WTC11 (cell line): ENCODE measurements around the gene CBFA2T2. TPM values are rescaled to one million over a fixed set of nuclear protein-coding genes. Genes with fewer than 3 reads are reported as not detected.

ENCODE experiments used
- ATF3 ChIP-seq: sonication (generic); formaldehyde crosslinking; conservative IDR thresholded peaks from 2 replicates; pipeline ENCODE4 v1.8.1; 2022; ENCODE audit warnings: mild to moderate bottlenecking, missing genetic modification reagents
- CREB1 ChIP-seq: sonication (generic); formaldehyde crosslinking; IDR thresholded peaks from 2 replicates; pipeline ENCODE4 v1.8.0; 2023; ENCODE audit warnings: mild to moderate bottlenecking, missing genetic modification reagents
- E2F1 ChIP-seq: sonication (generic); formaldehyde crosslinking; IDR thresholded peaks from 2 replicates; pipeline ENCODE4 v1.8.0; 2022; ENCODE audit warnings: mild to moderate bottlenecking, missing genetic modification reagents
- FOXK1 ChIP-seq: sonication (generic); formaldehyde crosslinking; IDR thresholded peaks from 2 replicates; pipeline ENCODE4 v1.8.0; 2022; ENCODE audit warnings: mild to moderate bottlenecking, moderate library complexity, missing genetic modification reagents
- GRHL2 ChIP-seq: fragments of 250-450 bp; sonication (Bioruptor Pico); IDR thresholded peaks from 2 replicates; pipeline ENCODE4 v1.8.0; 2022; ENCODE audit warnings: mild to moderate bottlenecking, moderate library complexity; ENCODE audit not compliant: insufficient replicate concordance, severe bottlenecking
- NFATC4 ChIP-seq: fragments of 250-450 bp; sonication (Bioruptor Pico); IDR thresholded peaks from 2 replicates; pipeline ENCODE4 v1.9.0; 2021; ENCODE audit warnings: mild to moderate bottlenecking
- NR2C2 ChIP-seq: sonication (generic); formaldehyde crosslinking; IDR thresholded peaks from 2 replicates; pipeline ENCODE4 v1.8.0; 2022; ENCODE audit warnings: mild to moderate bottlenecking, missing genetic modification reagents
- STAT6 ChIP-seq: sonication (generic); formaldehyde crosslinking; conservative IDR thresholded peaks from 2 replicates; pipeline ENCODE4 v1.8.1; 2023; ENCODE audit warnings: mild to moderate bottlenecking, low read depth, missing genetic modification reagents, moderate library complexity
- TEAD1 ChIP-seq: sonication (generic); formaldehyde crosslinking; IDR thresholded peaks from 2 replicates; pipeline ENCODE4 v1.8.0; 2022; ENCODE audit warnings: mild to moderate bottlenecking, missing genetic modification reagents
- TEAD4 ChIP-seq: sonication (generic); formaldehyde crosslinking; IDR thresholded peaks from 2 replicates; pipeline ENCODE4 v1.8.0; 2022; ENCODE audit warnings: mild to moderate bottlenecking, missing genetic modification reagents
- ZBTB21 ChIP-seq: sonication (generic); formaldehyde crosslinking; IDR thresholded peaks from 2 replicates; pipeline ENCODE4 v1.8.1; 2023; ENCODE audit warnings: mild to moderate bottlenecking, missing genetic modification reagents, borderline replicate concordance
- ZNF423 ChIP-seq: fragments of 250-450 bp; sonication (Bioruptor Pico); IDR thresholded peaks from 2 replicates; pipeline ENCODE4 v2.1.2; 2022; ENCODE audit warnings: mild to moderate bottlenecking, moderate library complexity
- ZNF671 ChIP-seq: fragments of 250-450 bp; sonication (Bioruptor Pico); IDR thresholded peaks from 2 replicates; pipeline ENCODE4 v1.8.0; 2021; ENCODE audit warnings: mild to moderate bottlenecking
- total RNA-seq: library from RNA; stranded (reverse); gene quantifications from 3 replicates; pipeline ENCODE4 v1.2.3, GENCODE V29; 2021
- TF ChIP-seq, protein P1 (sequence below): sonication (generic); formaldehyde crosslinking; IDR thresholded peaks from 2 replicates; pipeline ENCODE4 v1.8.1; 2023; ENCODE audit warnings: mild to moderate bottlenecking, missing genetic modification reagents, borderline replicate concordance
- TF ChIP-seq, protein P2 (sequence below): fragments of 250-450 bp; sonication (Bioruptor Pico); IDR thresholded peaks from 2 replicates; pipeline ENCODE4 v2.1.2; 2022; ENCODE audit warnings: mild to moderate bottlenecking, moderate library complexity
- TF ChIP-seq, protein P3 (sequence below): sonication (generic); formaldehyde crosslinking; IDR thresholded peaks from 2 replicates; pipeline ENCODE4 v1.8.0; 2023; ENCODE audit warnings: missing genetic modification reagents, mild to moderate bottlenecking, borderline replicate concordance

CBFA2T2 gene
- total RNA-seq, 1 experiment from 2014 or later: 22.1 TPM

DNA sequence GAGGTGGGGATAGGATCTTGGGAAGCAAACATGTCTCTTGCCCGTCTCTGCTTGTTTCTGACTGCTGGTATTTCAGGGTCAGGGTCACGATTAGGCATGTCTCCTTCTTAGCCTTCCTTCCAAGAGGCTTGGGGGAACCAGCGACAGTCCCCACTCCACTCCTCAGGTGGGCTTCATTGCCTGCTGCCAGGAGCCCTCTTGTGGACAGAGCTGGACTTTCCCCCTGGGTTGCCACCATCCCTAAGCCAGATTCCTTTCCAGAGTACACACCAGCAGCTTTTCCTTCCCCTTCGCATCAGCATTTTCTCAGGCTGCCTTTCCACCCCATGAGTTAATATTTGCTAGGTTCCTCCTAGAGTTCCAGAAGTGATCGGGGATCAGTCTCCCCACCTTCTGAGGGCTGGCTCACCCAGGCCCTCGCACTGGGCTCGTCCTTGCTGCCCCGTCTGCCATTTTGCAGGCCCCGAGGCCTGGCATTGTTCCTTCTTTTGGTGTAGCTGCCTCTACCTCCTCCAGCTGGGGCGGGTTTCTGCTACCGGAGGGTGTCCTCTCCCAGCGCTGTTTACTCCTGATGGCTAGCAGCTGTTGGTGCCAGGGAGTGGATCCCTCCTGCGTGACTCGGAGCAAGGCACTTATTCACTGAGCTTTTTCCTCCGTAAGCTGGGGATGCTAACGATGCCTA lies 163.5 kb downstream of the CBFA2T2 start (continued):
- TF ChIP-seq, protein P1, sequence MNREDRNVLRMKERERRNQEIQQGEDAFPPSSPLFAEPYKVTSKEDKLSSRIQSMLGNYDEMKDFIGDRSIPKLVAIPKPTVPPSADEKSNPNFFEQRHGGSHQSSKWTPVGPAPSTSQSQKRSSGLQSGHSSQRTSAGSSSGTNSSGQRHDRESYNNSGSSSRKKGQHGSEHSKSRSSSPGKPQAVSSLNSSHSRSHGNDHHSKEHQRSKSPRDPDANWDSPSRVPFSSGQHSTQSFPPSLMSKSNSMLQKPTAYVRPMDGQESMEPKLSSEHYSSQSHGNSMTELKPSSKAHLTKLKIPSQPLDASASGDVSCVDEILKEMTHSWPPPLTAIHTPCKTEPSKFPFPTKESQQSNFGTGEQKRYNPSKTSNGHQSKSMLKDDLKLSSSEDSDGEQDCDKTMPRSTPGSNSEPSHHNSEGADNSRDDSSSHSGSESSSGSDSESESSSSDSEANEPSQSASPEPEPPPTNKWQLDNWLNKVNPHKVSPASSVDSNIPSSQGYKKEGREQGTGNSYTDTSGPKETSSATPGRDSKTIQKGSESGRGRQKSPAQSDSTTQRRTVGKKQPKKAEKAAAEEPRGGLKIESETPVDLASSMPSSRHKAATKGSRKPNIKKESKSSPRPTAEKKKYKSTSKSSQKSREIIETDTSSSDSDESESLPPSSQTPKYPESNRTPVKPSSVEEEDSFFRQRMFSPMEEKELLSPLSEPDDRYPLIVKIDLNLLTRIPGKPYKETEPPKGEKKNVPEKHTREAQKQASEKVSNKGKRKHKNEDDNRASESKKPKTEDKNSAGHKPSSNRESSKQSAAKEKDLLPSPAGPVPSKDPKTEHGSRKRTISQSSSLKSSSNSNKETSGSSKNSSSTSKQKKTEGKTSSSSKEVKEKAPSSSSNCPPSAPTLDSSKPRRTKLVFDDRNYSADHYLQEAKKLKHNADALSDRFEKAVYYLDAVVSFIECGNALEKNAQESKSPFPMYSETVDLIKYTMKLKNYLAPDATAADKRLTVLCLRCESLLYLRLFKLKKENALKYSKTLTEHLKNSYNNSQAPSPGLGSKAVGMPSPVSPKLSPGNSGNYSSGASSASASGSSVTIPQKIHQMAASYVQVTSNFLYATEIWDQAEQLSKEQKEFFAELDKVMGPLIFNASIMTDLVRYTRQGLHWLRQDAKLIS: no peak
- TF ChIP-seq CREB1 (no peak), TEAD4 (CRISPR knock-in tag) (no peak), GRHL2 (CRISPR knock-in tag) (no peak), NR2C2 (no peak), ZNF423 (CRISPR knock-in tag) (no peak), ATF3 (CRISPR knock-in tag) (no peak), ZNF671 (CRISPR knock-in tag) (no peak), TEAD1 (CRISPR knock-in tag) (0 out of 2 replicates have a peak, but pooled peaks have one; percentile 47), E2F1 (CRISPR knock-in tag) (no peak), FOXK1 (CRISPR knock-in tag) (no peak), ZBTB21 (CRISPR knock-in tag) (no peak), NFATC4 (CRISPR knock-in tag) (no peak), STAT6 (no peak)
- TF ChIP-seq, protein P2, sequence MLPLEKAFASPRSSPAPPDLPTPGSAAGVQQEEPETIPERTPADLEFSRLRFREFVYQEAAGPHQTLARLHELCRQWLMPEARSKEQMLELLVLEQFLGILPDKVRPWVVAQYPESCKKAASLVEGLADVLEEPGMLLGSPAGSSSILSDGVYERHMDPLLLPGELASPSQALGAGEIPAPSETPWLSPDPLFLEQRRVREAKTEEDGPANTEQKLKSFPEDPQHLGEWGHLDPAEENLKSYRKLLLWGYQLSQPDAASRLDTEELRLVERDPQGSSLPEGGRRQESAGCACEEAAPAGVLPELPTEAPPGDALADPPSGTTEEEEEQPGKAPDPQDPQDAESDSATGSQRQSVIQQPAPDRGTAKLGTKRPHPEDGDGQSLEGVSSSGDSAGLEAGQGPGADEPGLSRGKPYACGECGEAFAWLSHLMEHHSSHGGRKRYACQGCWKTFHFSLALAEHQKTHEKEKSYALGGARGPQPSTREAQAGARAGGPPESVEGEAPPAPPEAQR (CRISPR knock-in tag): no peak
- TF ChIP-seq, protein P3, sequence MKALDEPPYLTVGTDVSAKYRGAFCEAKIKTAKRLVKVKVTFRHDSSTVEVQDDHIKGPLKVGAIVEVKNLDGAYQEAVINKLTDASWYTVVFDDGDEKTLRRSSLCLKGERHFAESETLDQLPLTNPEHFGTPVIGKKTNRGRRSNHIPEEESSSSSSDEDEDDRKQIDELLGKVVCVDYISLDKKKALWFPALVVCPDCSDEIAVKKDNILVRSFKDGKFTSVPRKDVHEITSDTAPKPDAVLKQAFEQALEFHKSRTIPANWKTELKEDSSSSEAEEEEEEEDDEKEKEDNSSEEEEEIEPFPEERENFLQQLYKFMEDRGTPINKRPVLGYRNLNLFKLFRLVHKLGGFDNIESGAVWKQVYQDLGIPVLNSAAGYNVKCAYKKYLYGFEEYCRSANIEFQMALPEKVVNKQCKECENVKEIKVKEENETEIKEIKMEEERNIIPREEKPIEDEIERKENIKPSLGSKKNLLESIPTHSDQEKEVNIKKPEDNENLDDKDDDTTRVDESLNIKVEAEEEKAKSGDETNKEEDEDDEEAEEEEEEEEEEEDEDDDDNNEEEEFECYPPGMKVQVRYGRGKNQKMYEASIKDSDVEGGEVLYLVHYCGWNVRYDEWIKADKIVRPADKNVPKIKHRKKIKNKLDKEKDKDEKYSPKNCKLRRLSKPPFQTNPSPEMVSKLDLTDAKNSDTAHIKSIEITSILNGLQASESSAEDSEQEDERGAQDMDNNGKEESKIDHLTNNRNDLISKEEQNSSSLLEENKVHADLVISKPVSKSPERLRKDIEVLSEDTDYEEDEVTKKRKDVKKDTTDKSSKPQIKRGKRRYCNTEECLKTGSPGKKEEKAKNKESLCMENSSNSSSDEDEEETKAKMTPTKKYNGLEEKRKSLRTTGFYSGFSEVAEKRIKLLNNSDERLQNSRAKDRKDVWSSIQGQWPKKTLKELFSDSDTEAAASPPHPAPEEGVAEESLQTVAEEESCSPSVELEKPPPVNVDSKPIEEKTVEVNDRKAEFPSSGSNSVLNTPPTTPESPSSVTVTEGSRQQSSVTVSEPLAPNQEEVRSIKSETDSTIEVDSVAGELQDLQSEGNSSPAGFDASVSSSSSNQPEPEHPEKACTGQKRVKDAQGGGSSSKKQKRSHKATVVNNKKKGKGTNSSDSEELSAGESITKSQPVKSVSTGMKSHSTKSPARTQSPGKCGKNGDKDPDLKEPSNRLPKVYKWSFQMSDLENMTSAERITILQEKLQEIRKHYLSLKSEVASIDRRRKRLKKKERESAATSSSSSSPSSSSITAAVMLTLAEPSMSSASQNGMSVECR (CRISPR knock-in tag): no peak
